ENCODE measurements around the gene ZGLP1. TPM values are rescaled to one million over a fixed set of nuclear protein-coding genes. Genes with fewer than 3 reads are reported as not detected.

The ZGLP1 gene
- total RNA-seq, 3 donors from 2014 or later, result 1.3 to 4.4 (median 3.3) TPM

DNA sequence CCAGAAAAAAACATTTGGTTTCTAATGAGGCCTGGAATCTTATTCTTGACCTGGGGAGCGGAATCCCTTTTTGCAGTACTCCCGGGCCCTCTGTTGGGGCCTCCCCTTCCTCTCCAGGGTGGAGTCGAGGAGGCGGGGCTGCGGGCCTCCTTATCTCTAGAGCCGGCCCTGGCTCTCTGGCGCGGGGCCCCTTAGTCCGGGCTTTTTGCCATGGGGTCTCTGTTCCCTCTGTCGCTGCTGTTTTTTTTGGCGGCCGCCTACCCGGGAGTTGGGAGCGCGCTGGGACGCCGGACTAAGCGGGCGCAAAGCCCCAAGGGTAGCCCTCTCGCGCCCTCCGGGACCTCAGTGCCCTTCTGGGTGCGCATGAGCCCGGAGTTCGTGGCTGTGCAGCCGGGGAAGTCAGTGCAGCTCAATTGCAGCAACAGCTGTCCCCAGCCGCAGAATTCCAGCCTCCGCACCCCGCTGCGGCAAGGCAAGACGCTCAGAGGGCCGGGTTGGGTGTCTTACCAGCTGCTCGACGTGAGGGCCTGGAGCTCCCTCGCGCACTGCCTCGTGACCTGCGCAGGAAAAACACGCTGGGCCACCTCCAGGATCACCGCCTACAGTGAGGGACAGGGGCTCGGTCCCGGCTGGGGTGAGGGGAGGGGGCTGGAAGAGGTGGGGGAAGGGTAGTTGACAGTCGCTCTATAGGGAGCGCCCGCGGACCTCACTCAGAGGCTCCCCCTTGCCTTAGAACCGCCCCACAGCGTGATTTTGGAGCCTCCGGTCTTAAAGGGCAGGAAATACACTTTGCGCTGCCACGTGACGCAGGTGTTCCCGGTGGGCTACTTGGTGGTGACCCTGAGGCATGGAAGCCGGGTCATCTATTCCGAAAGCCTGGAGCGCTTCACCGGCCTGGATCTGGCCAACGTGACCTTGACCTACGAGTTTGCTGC, 22.5 kb downstream of the ZGLP1 start, which contains the start of gene ICAM4:
TSS of gene ICAM4 (plus strand) at position 153 of the 935 bp plus-strand sequence. CDS start at position 211, 58 bp downstream.
- Histone ChIP-seq H3K9me3 (no peaks in the 10 kb centered on the region), H3K4me1 (peaks cover 19 to 22% of the 10 kb centered on the region in 2 donors), H3K27ac (peak within 1 kb of the TSS; percentile 26 to 32), H3K4me3 (peak within 1 kb of the TSS in 2 of 3 donors; percentile 10 to 37), H3K36me3 (no peaks in the 10 kb centered on the region), H3K27me3 (peaks cover 11 to 37% of the 10 kb centered on the region in 2 donors)
- no peak for TF ChIP-seq POLR2A (IDR thresholded peaks at IDR 0.05)
- TF ChIP-seq CTCF (IDR thresholded peaks at IDR 0.05), result no peak
- no peak for TF ChIP-seq POLR2AphosphoS5 (IDR thresholded peaks at IDR 0.05)
- no peak for DNase-seq (ENCODE audit: low spot score in 2 of 2)
- intact Hi-C loops (cut with DNase I; ENCODE audit: low total_unique reads), result no loop called here

- no peak for TF ChIP-seq CTCF (IDR thresholded peaks at IDR 0.05)
- no peak for TF ChIP-seq POLR2A (IDR thresholded peaks at IDR 0.05)
- no peak for TF ChIP-seq POLR2AphosphoS5 (IDR thresholded peaks at IDR 0.05)
- Histone ChIP-seq H3K36me3 (no peaks in the 10 kb centered on the region), H3K4me1 (peaks cover 10 to 12% of the 10 kb centered on the region in 2 donors)
Measured at GRCh38 chr19:10285393-10285792, 24.2 kb downstream of the ZGLP1 start.

GRCh38 chr19:10284960-10285278, 24.7 kb downstream of the ZGLP1 start:
- H3K9me3 ChIP-seq, result no peaks in the 10 kb centered on the region
- peaks cover 3 to 18% of the 10 kb centered on the region in 2 donors for H3K27me3 ChIP-seq
- peaks cover 7 to 9% of the 10 kb centered on the region in 2 donors for H3K4me1 ChIP-seq
- TF ChIP-seq CTCF (IDR thresholded peaks at IDR 0.05), result no peak
- no peak for TF ChIP-seq POLR2A (IDR thresholded peaks at IDR 0.05)
- TF ChIP-seq POLR2AphosphoS5 (IDR thresholded peaks at IDR 0.05), result no peak
- H3K4me3 ChIP-seq, result no peak overlapping the region
- intact Hi-C loops (cut with DNase I; ENCODE audit: low total_unique reads), result no loop called here
- H3K27ac ChIP-seq, result no peak overlapping the region
- no peaks in the 10 kb centered on the region for H3K36me3 ChIP-seq
- no peak for DNase-seq (ENCODE audit: low spot score in 2 of 2)

More at GRCh38 chr19:10285393-10285792, 24.2 kb downstream of the ZGLP1 start:
- intact Hi-C loops (cut with DNase I; ENCODE audit: low total_unique reads), result no loop called here
- peaks cover 4 to 23% of the 10 kb centered on the region in 2 donors for H3K27me3 ChIP-seq
- H3K27ac ChIP-seq, result peak overlapping the region in 1 of 2 donors; percentile 26
- no peak for DNase-seq (ENCODE audit: low spot score in 2 of 2)
- H3K4me3 ChIP-seq, result no peak overlapping the region
- no peaks in the 10 kb centered on the region for H3K9me3 ChIP-seq

GRCh38 chr19:10284065-10284959, 25.3 kb downstream of the ZGLP1 start:
- peaks cover 3 to 12% of the 10 kb centered on the region in 2 donors for H3K27me3 ChIP-seq
- no peak overlapping the region for H3K4me3 ChIP-seq

More at GRCh38 chr19:10284065-10284959, 25.3 kb downstream of the ZGLP1 start:
- intact Hi-C loops (cut with DNase I; ENCODE audit: low total_unique reads), result no loop called here
- no peaks in the 10 kb centered on the region for H3K36me3 ChIP-seq
- DNase-seq (ENCODE audit: low spot score in 2 of 2), result no peak
- no peak overlapping the region for H3K27ac ChIP-seq
- H3K4me1 ChIP-seq, result peaks cover 3 to 4% of the 10 kb centered on the region in 2 donors
- no peaks in the 10 kb centered on the region for H3K9me3 ChIP-seq
- TF ChIP-seq CTCF (IDR thresholded peaks at IDR 0.05) (no peak), POLR2A (IDR thresholded peaks at IDR 0.05) (no peak), POLR2AphosphoS5 (IDR thresholded peaks at IDR 0.05) (no peak)

Measured in breast epithelium (tissue), 4 donors.